ENCODE results near the gene PLAAT4. TPM values are rescaled to one million over a fixed set of nuclear protein-coding genes. Genes with fewer than 3 reads are reported as not detected.

PLAAT4 gene
- total and polyA plus RNA-seq, 2 of the 13 experiments (the other 11 are each of a cell fraction or from before 2014, with no cell fraction given), result 0.71 to 1.00 TPM

DNA sequence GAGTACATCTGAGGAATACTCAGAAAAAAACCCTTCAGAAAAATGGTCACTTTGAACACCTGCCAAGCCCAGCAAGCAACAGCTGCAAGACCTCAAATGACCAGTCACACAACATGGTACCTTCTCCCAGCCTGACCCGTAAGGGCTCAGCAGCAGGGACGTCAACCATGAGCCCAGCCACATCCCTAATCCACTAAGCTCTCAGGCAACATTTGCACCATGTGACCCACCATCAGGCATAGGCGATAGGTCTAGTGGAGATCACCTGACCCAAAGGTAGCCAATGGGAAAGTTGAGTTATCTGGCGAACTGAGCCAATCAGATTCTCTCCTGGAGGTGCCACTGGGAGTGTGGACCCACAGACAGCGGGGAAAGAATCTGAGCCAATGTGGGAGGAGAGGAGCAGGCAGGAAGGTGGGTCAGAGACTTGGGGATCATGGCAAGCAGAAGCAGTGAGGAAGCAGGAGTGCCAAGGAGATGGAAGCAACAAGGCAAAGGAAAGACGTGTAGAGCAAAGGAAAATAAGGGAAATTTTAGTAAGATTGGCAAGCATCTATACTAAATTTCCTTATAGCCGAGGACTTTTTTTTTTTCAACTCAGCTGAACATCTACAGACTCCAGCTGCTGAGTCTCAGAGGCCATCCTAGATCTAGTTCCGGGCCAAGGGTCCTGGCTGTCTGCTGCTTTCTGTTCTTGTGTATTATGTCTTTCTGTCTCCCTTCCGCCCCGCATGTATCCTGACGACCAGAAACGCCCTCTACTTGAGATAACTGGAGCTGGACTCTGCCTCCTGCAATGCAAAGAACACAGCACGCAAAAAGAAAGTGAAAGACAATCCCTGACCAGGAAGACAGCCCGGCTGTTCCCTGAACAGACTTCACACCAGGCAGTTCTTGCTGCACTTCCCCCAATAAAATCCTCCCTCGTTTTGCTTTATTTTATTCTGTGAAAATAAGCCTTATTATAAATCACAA is 37.6 kb downstream of the PLAAT4 start (continued):
- TF ChIP-seq IRF2 (CRISPR knock-in tag; IDR thresholded peaks at IDR 0.05), result peak; percentile 100
- TF ChIP-seq ELF1 (CRISPR knock-in tag; IDR thresholded peaks at IDR 0.05), result peak; percentile 53; the same call in 1 of the 2 replicates
- TF ChIP-seq ZNF746 (CRISPR knock-in tag; IDR thresholded peaks at IDR 0.05), result no peak
- TF ChIP-seq, protein P1, sequence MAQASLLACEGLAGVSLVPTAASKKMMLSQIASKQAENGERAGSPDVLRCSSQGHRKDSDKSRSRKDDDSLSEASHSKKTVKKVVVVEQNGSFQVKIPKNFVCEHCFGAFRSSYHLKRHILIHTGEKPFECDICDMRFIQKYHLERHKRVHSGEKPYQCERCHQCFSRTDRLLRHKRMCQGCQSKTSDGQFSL (CRISPR knock-in tag; IDR thresholded peaks at IDR 0.05), result no peak
- TF ChIP-seq ZNF329 (CRISPR knock-in tag; IDR thresholded peaks at IDR 0.05; ENCODE audit: low read depth), result no peak
- TF ChIP-seq, protein P2, sequence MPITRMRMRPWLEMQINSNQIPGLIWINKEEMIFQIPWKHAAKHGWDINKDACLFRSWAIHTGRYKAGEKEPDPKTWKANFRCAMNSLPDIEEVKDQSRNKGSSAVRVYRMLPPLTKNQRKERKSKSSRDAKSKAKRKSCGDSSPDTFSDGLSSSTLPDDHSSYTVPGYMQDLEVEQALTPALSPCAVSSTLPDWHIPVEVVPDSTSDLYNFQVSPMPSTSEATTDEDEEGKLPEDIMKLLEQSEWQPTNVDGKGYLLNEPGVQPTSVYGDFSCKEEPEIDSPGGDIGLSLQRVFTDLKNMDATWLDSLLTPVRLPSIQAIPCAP (CRISPR knock-in tag; IDR thresholded peaks at IDR 0.05; ENCODE audit: low read depth), result 0 out of 2 replicates have a peak, but pooled peaks have one; percentile 85
- TF ChIP-seq NFYC (CRISPR knock-in tag; IDR thresholded peaks at IDR 0.05), result peak; percentile 42
- peak; percentile 54 for TF ChIP-seq THAP11 (CRISPR knock-in tag; IDR thresholded peaks at IDR 0.05)
- TF ChIP-seq ZNF230 (CRISPR knock-in tag; IDR thresholded peaks at IDR 0.05), result 0 out of 2 replicates have a peak, but pooled peaks have one; percentile 5
- TF ChIP-seq, protein P3, sequence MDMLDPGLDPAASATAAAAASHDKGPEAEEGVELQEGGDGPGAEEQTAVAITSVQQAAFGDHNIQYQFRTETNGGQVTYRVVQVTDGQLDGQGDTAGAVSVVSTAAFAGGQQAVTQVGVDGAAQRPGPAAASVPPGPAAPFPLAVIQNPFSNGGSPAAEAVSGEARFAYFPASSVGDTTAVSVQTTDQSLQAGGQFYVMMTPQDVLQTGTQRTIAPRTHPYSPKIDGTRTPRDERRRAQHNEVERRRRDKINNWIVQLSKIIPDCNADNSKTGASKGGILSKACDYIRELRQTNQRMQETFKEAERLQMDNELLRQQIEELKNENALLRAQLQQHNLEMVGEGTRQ (IDR thresholded peaks at IDR 0.05; ENCODE audit: low read depth, low read length), result peak; percentile 62
- TF ChIP-seq, protein P3 (CRISPR knock-in tag; IDR thresholded peaks at IDR 0.05; ENCODE audit: borderline replicate concordance), result peak; percentile 46; the same call in 1 of the 2 replicates
- TF ChIP-seq, protein P4, sequence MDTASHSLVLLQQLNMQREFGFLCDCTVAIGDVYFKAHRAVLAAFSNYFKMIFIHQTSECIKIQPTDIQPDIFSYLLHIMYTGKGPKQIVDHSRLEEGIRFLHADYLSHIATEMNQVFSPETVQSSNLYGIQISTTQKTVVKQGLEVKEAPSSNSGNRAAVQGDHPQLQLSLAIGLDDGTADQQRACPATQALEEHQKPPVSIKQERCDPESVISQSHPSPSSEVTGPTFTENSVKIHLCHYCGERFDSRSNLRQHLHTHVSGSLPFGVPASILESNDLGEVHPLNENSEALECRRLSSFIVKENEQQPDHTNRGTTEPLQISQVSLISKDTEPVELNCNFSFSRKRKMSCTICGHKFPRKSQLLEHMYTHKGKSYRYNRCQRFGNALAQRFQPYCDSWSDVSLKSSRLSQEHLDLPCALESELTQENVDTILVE (CRISPR knock-in tag; IDR thresholded peaks at IDR 0.05), result 0 out of 2 replicates have a peak, but pooled peaks have one; percentile 9
- peak; percentile 43; the same call in 1 of the 2 replicates for TF ChIP-seq ZNF350 (CRISPR knock-in tag; IDR thresholded peaks at IDR 0.05; ENCODE audit: borderline replicate concordance, low read depth)
- no peak for TF ChIP-seq SUZ12 (IDR thresholded peaks at IDR 0.05; ENCODE audit: low read depth, low read length)
- no peak for TF ChIP-seq ZNF782 (CRISPR knock-in tag; IDR thresholded peaks at IDR 0.05; ENCODE audit: borderline replicate concordance)
- TF ChIP-seq, protein P5, sequence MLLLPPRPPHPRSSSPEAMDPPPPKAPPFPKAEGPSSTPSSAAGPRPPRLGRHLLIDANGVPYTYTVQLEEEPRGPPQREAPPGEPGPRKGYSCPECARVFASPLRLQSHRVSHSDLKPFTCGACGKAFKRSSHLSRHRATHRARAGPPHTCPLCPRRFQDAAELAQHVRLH (CRISPR knock-in tag; IDR thresholded peaks at IDR 0.05; ENCODE audit: borderline replicate concordance, low read depth), result 0 out of 2 replicates have a peak, but pooled peaks have one; percentile 7
- TF ChIP-seq TP53 (CRISPR knock-in tag; conservative IDR thresholded peaks at IDR 0.05), result no peak
- TF ChIP-seq ZSCAN20 (CRISPR knock-in tag; IDR thresholded peaks at IDR 0.05; ENCODE audit: borderline replicate concordance), result no peak
- TF ChIP-seq SKI (IDR thresholded peaks at IDR 0.05; ENCODE audit: partially characterized antibody), result no peak
- TF ChIP-seq ZNF232 (CRISPR knock-in tag; IDR thresholded peaks at IDR 0.05; ENCODE audit: borderline replicate concordance), result no peak
